HFFc6 (cell line): Measurements from ENCODE around the gene CACNA1C. TPM values are rescaled to one million over a fixed set of nuclear protein-coding genes. Genes with fewer than 3 reads are reported as not detected.

Source experiments
- DNase-seq: peaks from one replicate; pipeline ENCODE4 v3.0.0-alpha.2; 2018
- H3K27ac Mint-ChIP-seq: 2 replicates; pipeline ENCODE4 v1.8.0; 2020; ENCODE audit warnings: mild to moderate bottlenecking, mixed read lengths
- H3K27me3 Mint-ChIP-seq: 2 replicates; pipeline ENCODE4 v1.8.0; 2021; ENCODE audit warnings: mild to moderate bottlenecking, moderate library complexity, mixed read lengths; ENCODE audit not compliant: insufficient read depth
- H3K36me3 Mint-ChIP-seq: 2 replicates; pipeline ENCODE4 v1.8.0; 2021; ENCODE audit warnings: low read depth, mixed read lengths
- H3K4me1 Mint-ChIP-seq: 2 replicates; pipeline ENCODE4 v1.8.0; 2020; ENCODE audit warnings: low read depth, mixed read lengths
- H3K4me3 Mint-ChIP-seq: 2 replicates; pipeline ENCODE4 v1.8.0; 2020; ENCODE audit warnings: mild to moderate bottlenecking, moderate library complexity, mixed read lengths
- H3K9me3 Mint-ChIP-seq: 2 replicates; pipeline ENCODE4 v1.8.0; 2020; ENCODE audit warnings: mild to moderate bottlenecking, mixed read lengths
- CTCF ChIP-seq: fragments of 200-600 bp; sonication (generic); IDR thresholded peaks from 2 replicates; pipeline ENCODE4 v1.5.0; 2021; ENCODE audit warnings: antibody characterized with exemption, mild to moderate bottlenecking
- total RNA-seq, 6 experiments: library from RNA; stranded (reverse); fragmentation: NEBNext Ultra II Directional; extraction: Animal tissue kit (Norgen Biotek cat#: 25700); gene quantifications; 2 replicates in 1 of 6; 3 replicates in 5 of 6; pipeline ENCODE4 v1.2.3, GENCODE V29; 2021

The CACNA1C gene
- total RNA-seq, 6 experiments from 2014 or later: 6.7 to 11.5 (median 10.6) TPM

GRCh38 chr12:2372178-2372577, 319.4 kb downstream of the CACNA1C start:
- no peak for TF ChIP-seq CTCF
- Mint-ChIP-seq H3K4me1 (peaks cover 30% of the 10 kb centered on the region), H3K36me3 (peaks cover 5% of the 10 kb centered on the region; the same call in 1 of the 2 replicates), H3K4me3 (no peak overlapping the region), H3K9me3 (no peaks in the 10 kb centered on the region), H3K27me3 (no peaks in the 10 kb centered on the region; the same call in 1 of the 2 replicates), H3K27ac (no peak overlapping the region)
- no peak for DNase-seq

GRCh38 chr12:2372735-2373134, 319.9 kb downstream of the CACNA1C start:
- no peak for DNase-seq
- TF ChIP-seq CTCF: no peak
- no peaks in the 10 kb centered on the region; the same call in 1 of the 2 replicates for H3K27me3 Mint-ChIP-seq
- H3K4me1 Mint-ChIP-seq: peaks cover 30% of the 10 kb centered on the region
- no peaks in the 10 kb centered on the region for H3K9me3 Mint-ChIP-seq
- peaks cover 5% of the 10 kb centered on the region; the same call in 1 of the 2 replicates for H3K36me3 Mint-ChIP-seq
- no peak overlapping the region for H3K4me3 Mint-ChIP-seq
- H3K27ac Mint-ChIP-seq: no peak overlapping the region

- DNase-seq: no peak
- peaks cover 30% of the 10 kb centered on the region for H3K4me1 Mint-ChIP-seq
- no peaks in the 10 kb centered on the region for H3K9me3 Mint-ChIP-seq
- no peak for TF ChIP-seq CTCF
- H3K4me3 Mint-ChIP-seq: no peak overlapping the region
- H3K27ac Mint-ChIP-seq: no peak overlapping the region
- peaks cover 5% of the 10 kb centered on the region; the same call in 1 of the 2 replicates for H3K36me3 Mint-ChIP-seq
- H3K27me3 Mint-ChIP-seq: no peaks in the 10 kb centered on the region; the same call in 1 of the 2 replicates
These were observed 320.5 kb downstream of the CACNA1C start for GRCh38 chr12:2373307-2373706.

DNA sequence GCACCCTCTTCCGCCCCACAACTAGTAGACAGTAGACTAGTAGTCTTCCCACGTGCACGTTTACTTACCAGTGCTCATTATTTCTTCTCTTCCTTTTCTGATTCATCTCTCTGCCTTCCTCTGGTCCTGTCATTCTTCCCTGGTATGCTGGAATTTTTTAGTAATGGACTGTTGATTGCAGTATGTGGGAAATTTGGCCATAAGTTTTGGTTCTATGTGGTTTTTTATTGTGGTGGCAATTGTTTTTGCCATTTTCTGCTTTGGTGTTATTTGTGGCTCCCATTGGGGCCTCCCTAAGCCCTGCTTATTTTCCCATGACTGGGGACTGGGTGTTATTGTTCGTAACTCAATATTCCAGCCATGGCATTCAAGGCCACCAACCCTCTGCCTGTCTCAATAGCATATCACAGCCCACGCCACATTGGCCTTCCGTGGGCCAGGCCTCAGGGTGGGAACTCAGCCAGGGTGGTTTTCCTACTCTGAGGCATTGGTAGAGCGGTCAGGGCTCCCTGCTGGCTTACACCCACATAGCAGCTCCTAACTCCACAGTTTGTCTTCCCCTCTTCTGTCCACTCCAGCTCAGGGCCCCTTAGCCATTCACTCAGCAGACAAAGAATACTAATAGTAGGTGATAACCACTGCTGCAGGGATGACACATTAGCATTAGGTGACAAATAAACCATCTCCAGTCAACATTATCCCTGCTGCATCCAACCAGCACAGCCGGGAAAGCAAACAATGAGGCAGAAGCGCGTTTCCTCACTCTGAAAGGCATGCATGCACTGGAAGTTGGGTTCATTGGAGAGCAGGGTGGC, 321.5 kb downstream of the CACNA1C start:
- peaks cover 5% of the 10 kb centered on the region; the same call in 1 of the 2 replicates for H3K36me3 Mint-ChIP-seq
- peak overlapping the region; percentile 0; the same call in 1 of the 2 replicates for H3K27ac Mint-ChIP-seq
- peak; percentile 41 for DNase-seq
- H3K9me3 Mint-ChIP-seq: no peaks in the 10 kb centered on the region
- peaks cover 30% of the 10 kb centered on the region for H3K4me1 Mint-ChIP-seq
- H3K4me3 Mint-ChIP-seq: no peak overlapping the region
- TF ChIP-seq CTCF: no peak
- peaks cover 2% of the 10 kb centered on the region; the same call in 1 of the 2 replicates for H3K27me3 Mint-ChIP-seq

GRCh38 chr12:2375871-2376270, 323.1 kb downstream of the CACNA1C start:
- TF ChIP-seq CTCF: no peak
- H3K27ac Mint-ChIP-seq: no peak overlapping the region
- H3K36me3 Mint-ChIP-seq: peaks cover 5% of the 10 kb centered on the region; the same call in 1 of the 2 replicates
- no peaks in the 10 kb centered on the region for H3K9me3 Mint-ChIP-seq
- DNase-seq: no peak
- peaks cover 2% of the 10 kb centered on the region; the same call in 1 of the 2 replicates for H3K27me3 Mint-ChIP-seq
- H3K4me1 Mint-ChIP-seq: peaks cover 30% of the 10 kb centered on the region
- no peak overlapping the region for H3K4me3 Mint-ChIP-seq
